OCI-LY3 (cell line): Measurements from ENCODE around the gene CASS4.

Experiments used
- EZH2phosphoT487 ChIP-seq: fragments of 200-600 bp; shearing (Covaris generic); IDR thresholded peaks from 2 replicates; pipeline ENCODE4 v1.6.1; 2018; ENCODE audit warnings: antibody characterized with exemption, mixed run types, low read depth
- TF ChIP-seq, protein P1 (sequence below): fragments of 200-600, 300-600 bp; sonication (generic); IDR thresholded peaks from 2 replicates; pipeline ENCODE4 v1.5.1; 2014; ENCODE audit warnings: antibody characterized with exemption, low read length, low read depth

GRCh38 chr20:56433880-56434255, 21.8 kb downstream of the CASS4 start:
- TF ChIP-seq, protein P1, sequence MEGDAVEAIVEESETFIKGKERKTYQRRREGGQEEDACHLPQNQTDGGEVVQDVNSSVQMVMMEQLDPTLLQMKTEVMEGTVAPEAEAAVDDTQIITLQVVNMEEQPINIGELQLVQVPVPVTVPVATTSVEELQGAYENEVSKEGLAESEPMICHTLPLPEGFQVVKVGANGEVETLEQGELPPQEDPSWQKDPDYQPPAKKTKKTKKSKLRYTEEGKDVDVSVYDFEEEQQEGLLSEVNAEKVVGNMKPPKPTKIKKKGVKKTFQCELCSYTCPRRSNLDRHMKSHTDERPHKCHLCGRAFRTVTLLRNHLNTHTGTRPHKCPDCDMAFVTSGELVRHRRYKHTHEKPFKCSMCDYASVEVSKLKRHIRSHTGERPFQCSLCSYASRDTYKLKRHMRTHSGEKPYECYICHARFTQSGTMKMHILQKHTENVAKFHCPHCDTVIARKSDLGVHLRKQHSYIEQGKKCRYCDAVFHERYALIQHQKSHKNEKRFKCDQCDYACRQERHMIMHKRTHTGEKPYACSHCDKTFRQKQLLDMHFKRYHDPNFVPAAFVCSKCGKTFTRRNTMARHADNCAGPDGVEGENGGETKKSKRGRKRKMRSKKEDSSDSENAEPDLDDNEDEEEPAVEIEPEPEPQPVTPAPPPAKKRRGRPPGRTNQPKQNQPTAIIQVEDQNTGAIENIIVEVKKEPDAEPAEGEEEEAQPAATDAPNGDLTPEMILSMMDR: no peak
- TF ChIP-seq EZH2phosphoT487: no peak
